IMR-90 (cell line): ENCODE results near the gene MALT1. TPM values are rescaled to one million over a fixed set of nuclear protein-coding genes. Genes with fewer than 3 reads are reported as not detected.

Experiments
- ATAC-seq: fragments of 200-7000 bp; cut with Tn5 transposase; 2 replicates; pipeline ENCODE4 v1.9.1; 2020; ENCODE audit warnings: low read depth, mild to moderate bottlenecking, moderate library complexity
- BruUV-seq: library from RNA; stranded (reverse); fragments of 400-500 nt; replicated peaks from 2 replicates; lab custom pipeline; 2021; lab: Mats Ljungman, UMichigan
- CTCF ChIA-PET: fragments of 300-600 bp; formaldehyde crosslinking; extraction: SDS; loops from one replicate; lab custom pipeline; 2021; ENCODE audit warnings: antibody characterized with exemption; lab: Yijun Ruan, JAX
- POLR2A ChIA-PET: fragments of 300-600 bp; sonication (Branson Sonifier 250); formaldehyde crosslinking; loops from one replicate; lab custom pipeline; 2022; ENCODE audit warnings: antibody characterized with exemption; ENCODE audit not compliant: unreplicated experiment; lab: Charles Lee
- DNase-seq: peaks from one replicate; pipeline ENCODE4 v3.0.0; 2013
- H2AFZ ChIP-seq: replicated peaks from 2 replicates; pipeline ENCODE3; 2013; ENCODE audit warnings: low read length, mild to moderate bottlenecking; ENCODE audit not compliant: poor library complexity
- H2AK5ac ChIP-seq: 2 replicates; pipeline ENCODE4 v1.6.1; 2013; ENCODE audit warnings: low read depth, low read length, inconsistent platforms
- H2AK9ac ChIP-seq: replicated peaks from 2 replicates; pipeline ENCODE3; 2013; ENCODE audit warnings: mild to moderate bottlenecking, low read depth, low read length, moderate library complexity; ENCODE audit not compliant: poor library complexity
- H2BK120ac ChIP-seq: 2 replicates; pipeline ENCODE4 v1.6.1; 2013; ENCODE audit warnings: low read depth, low read length, inconsistent platforms
- H2BK15ac ChIP-seq: 3 replicates; pipeline ENCODE4 v1.6.1; 2013; ENCODE audit warnings: low read depth, low read length, inconsistent platforms
- H2BK20ac ChIP-seq: 2 replicates; pipeline ENCODE4 v1.6.1; 2013; ENCODE audit warnings: low read depth, mild to moderate bottlenecking, inconsistent platforms, low read length, moderate library complexity
- H2BK5ac ChIP-seq: 2 replicates; pipeline ENCODE4 v1.6.1; 2013; ENCODE audit warnings: mild to moderate bottlenecking, low read depth, low read length, inconsistent platforms; ENCODE audit not compliant: poor library complexity, severe bottlenecking
- H3K14ac ChIP-seq: replicated peaks from 2 replicates; pipeline ENCODE4 v1.6.1; 2013; ENCODE audit warnings: low read depth, low read length, inconsistent platforms
- H3K18ac ChIP-seq: 2 replicates; pipeline ENCODE4 v1.6.1; 2013; ENCODE audit warnings: low read depth, low read length, control low read depth
- H3K23ac ChIP-seq: 2 replicates; pipeline ENCODE4 v1.6.1; 2013; ENCODE audit warnings: low read depth, low read length, inconsistent platforms
- H3K27ac ChIP-seq: 2 replicates; pipeline ENCODE4 v1.5.1; 2013; ENCODE audit warnings: mild to moderate bottlenecking, control low read depth, low read length; ENCODE audit not compliant: insufficient read depth
- H3K27me3 ChIP-seq: 2 replicates; pipeline ENCODE4 v1.6.1; 2013; ENCODE audit warnings: low read length; ENCODE audit not compliant: control insufficient read depth, insufficient read depth
- H3K36me3 ChIP-seq: 2 replicates; pipeline ENCODE4 v1.6.1; 2013; ENCODE audit warnings: low read length, mixed read lengths; ENCODE audit not compliant: control insufficient read depth, insufficient read depth
- H3K4ac ChIP-seq: 2 replicates; pipeline ENCODE4 v1.6.1; 2013; ENCODE audit warnings: low read depth, low read length, inconsistent platforms
- H3K4me1 ChIP-seq: 2 replicates; pipeline ENCODE4 v1.6.1; 2013; ENCODE audit warnings: low read length, mixed read lengths; ENCODE audit not compliant: control insufficient read depth, insufficient read depth
- H3K4me2 ChIP-seq: 2 replicates; pipeline ENCODE4 v1.6.1; 2013; ENCODE audit warnings: low read depth, mild to moderate bottlenecking, control low read depth, low read length, moderate library complexity
- H3K4me3 ChIP-seq: 2 replicates; pipeline ENCODE4 v1.5.1; 2013; ENCODE audit warnings: low read depth, mild to moderate bottlenecking, control low read depth, low read length, moderate library complexity; ENCODE audit not compliant: insufficient read depth
- H3K56ac ChIP-seq: 2 replicates; pipeline ENCODE4 v1.6.1; 2013; ENCODE audit warnings: low read length, inconsistent platforms; ENCODE audit not compliant: insufficient read depth; ENCODE audit errors: extremely low read depth
- H3K79me1 ChIP-seq, 2 experiments: 2 replicates each; pipeline ENCODE4 v1.6.1; 2013; ENCODE audit warnings: low read length in 2 of 2, inconsistent platforms in 1 of 2, low read depth in 1 of 2
- H3K9ac ChIP-seq: 2 replicates; pipeline ENCODE4 v1.6.1; 2013; ENCODE audit warnings: low read depth, low read length, control low read depth
- H3K9me1 ChIP-seq: 2 replicates; pipeline ENCODE4 v1.6.1; 2013; ENCODE audit warnings: low read length, inconsistent platforms; ENCODE audit not compliant: insufficient read depth
- H3K9me3 ChIP-seq: 2 replicates; pipeline ENCODE4 v1.6.1; 2013; ENCODE audit warnings: low read length; ENCODE audit not compliant: control insufficient read depth, insufficient read depth
- H4K20me1 ChIP-seq: 2 replicates; pipeline ENCODE4 v1.6.1; 2013; ENCODE audit warnings: low read length, inconsistent platforms; ENCODE audit not compliant: insufficient read depth
- H4K5ac ChIP-seq: 2 replicates; pipeline ENCODE4 v1.6.1; 2013; ENCODE audit warnings: mild to moderate bottlenecking, low read depth, low read length, control low read depth
- H4K8ac ChIP-seq, 2 experiments: 2 replicates each; pipeline ENCODE4 v1.6.1; 2013; ENCODE audit warnings: low read depth in 2 of 2, low read length in 2 of 2, control low read depth in 1 of 2, inconsistent platforms in 1 of 2
- H4K91ac ChIP-seq: 2 replicates; pipeline ENCODE4 v1.6.1; 2013; ENCODE audit warnings: low read depth, low read length, inconsistent platforms; ENCODE audit not compliant: insufficient read depth
- SMC3 ChIP-seq: fragments of 150-350 bp; IDR thresholded peaks from 2 replicates; pipeline ENCODE4 v1.6.1; 2016; ENCODE audit warnings: low read depth, mild to moderate bottlenecking, antibody characterized with exemption, low read length, moderate library complexity
- WGBS, 2 experiments: methylation state at CpG; one replicate each; pipeline versions ENCODE4 v1.1.5 to v1.1.7; 2013; ENCODE audit warnings: missing lambda C conversion rate in 2 of 2; ENCODE audit not compliant: insufficient read length in 1 of 2; ENCODE audit errors: extremely low coverage in 2 of 2; 5-methylcytosine and 5-hydroxymethylcytosine counted together
- dilution Hi-C: fragments of 300-500 bp; cut with HindIII; formaldehyde crosslinking; loops from one replicate; pipeline ENCODE4 v1.14.3; 2018; ENCODE audit warnings: low sequenced_read_pairs; ENCODE audit not compliant: unreplicated experiment
- in situ Hi-C: fragments of 300-500 bp; cut with MboI; formaldehyde crosslinking; loops from 3 replicates; pipeline ENCODE4 v1.14.3; 2019; ENCODE audit warnings: low sequenced_read_pairs, inconsistent platforms, mixed read lengths
- intact Hi-C: fragments of 100-400 bp; cut with micrococcal nuclease; formaldehyde crosslinking; loops from 2 replicates; pipeline ENCODE4 v1.10.0; 2022
- polyA plus RNA-seq, 3 experiments: library from polyadenylated mRNA; depleted of rRNA; stranded (reverse); fragments of >200 nt; gene quantifications; 2 replicates each; pipeline ENCODE4 v1.2.3, GENCODE V29; 2012; ENCODE audit warnings: low replicate concordance in 1 of 3
- total RNA-seq: library from RNA; depleted of rRNA; stranded (reverse); fragments of >200 nt; gene quantifications from 2 replicates; pipeline ENCODE4 v1.2.3, GENCODE V29; 2012

The MALT1 gene
- total and polyA plus RNA-seq, 2 of the 4 experiments (the other 2 are of a cell fraction): 8.3 to 25.3 TPM

DNA sequence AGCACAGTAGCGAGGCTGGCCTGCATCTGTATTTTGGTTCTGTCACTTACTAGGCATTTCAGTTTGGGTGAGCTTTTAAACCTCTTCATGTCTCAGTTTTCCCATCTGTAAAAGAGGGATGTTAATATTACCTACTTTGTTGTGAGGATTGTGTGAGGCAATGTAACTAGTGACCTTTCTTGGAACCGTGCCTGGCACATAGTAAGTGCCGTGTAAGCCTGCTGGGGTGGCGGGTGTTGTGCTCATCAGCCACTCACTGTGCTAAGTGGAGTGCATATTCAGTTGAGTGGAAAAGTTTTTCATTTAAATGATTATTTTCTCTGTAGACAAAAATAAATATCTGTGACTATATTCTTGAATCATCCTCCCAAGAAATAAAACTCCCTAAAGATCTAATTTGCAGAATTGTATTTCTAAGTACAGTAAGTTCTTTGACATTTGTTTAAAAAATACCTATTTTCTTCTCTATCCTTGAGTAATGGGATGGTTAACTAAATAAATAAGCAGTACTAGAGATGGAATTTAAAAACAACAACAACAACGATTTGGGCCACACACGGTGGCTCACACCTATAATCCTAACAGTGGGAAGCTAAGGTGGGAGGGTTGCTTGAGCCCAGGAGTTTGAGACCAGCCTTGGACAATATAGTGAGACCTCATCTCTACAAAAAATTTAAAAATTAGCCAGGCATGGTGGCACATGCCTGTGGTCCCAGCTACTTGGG lies 56.7 kb downstream of the MALT1 start:
- no peaks in the 10 kb centered on the region for H4K20me1 ChIP-seq
- ATAC-seq (peak; percentile 35; the same call in 1 of the 2 replicates), DNase-seq (peak; percentile 56)
- no peak overlapping the region for H2AK9ac ChIP-seq
- H4K91ac ChIP-seq: no peak overlapping the region
- POLR2A ChIA-PET: no interaction called here
- no peak overlapping the region for H3K9ac ChIP-seq
- no peak overlapping the region for H3K27ac ChIP-seq
- TF ChIP-seq SMC3: no peak
- H2AK5ac ChIP-seq: no peak overlapping the region
- no peak overlapping the region for H3K4ac ChIP-seq
- peaks cover 0 to 2% of the 10 kb centered on the region in 2 experiments; a peak in 1 of 4 replicates for H3K79me1 ChIP-seq
- intact Hi-C loops: no loop called here
- no TSS peak for BruUV-seq
- H3K27me3 ChIP-seq: no peaks in the 10 kb centered on the region
- no peak overlapping the region for H2BK15ac ChIP-seq
- no peak overlapping the region for H3K4me3 ChIP-seq
- in situ Hi-C loops: no loop called here
- no peaks in the 10 kb centered on the region for H3K9me3 ChIP-seq
- no peak overlapping the region for H3K4me2 ChIP-seq
- no peaks in the 10 kb centered on the region for H3K4me1 ChIP-seq
- H2BK5ac ChIP-seq: no peak overlapping the region
- CTCF ChIA-PET: no interaction called here
- H3K18ac ChIP-seq: no peak overlapping the region
- no peak overlapping the region for H2BK120ac ChIP-seq
- no peak overlapping the region for H4K8ac ChIP-seq
- H2BK20ac ChIP-seq: no peak overlapping the region
- H4K5ac ChIP-seq: no peak overlapping the region
- peaks cover 3% of the 10 kb centered on the region; the same call in 1 of the 2 replicates for H3K9me1 ChIP-seq
- dilution Hi-C loops: no loop called here
- H3K14ac ChIP-seq: 0 out of 2 replicates have a peak overlapping the region, but pooled peaks have one; percentile 3
- H3K23ac ChIP-seq: no peak overlapping the region
- WGBS, 2 experiments: no CpG with 5 or more reads among the region's 6 CpGs
- 0 out of 2 replicates have a peak, but pooled peaks cover 2% of the 10 kb centered on the region for H3K36me3 ChIP-seq
- no peak overlapping the region for H3K56ac ChIP-seq
- H2AFZ ChIP-seq: no peak overlapping the region
